HG03060 (cell line): ENCODE results near the gene RARG.

Experiments
- ATAC-seq: cut with Tn5 transposase; IDR thresholded peaks from one replicate; pipeline ENCODE4 v1.9.1; 2021; ENCODE audit warnings: low read depth, moderate number of reproducible peaks; ENCODE audit not compliant: unreplicated experiment

RARG gene

DNA sequence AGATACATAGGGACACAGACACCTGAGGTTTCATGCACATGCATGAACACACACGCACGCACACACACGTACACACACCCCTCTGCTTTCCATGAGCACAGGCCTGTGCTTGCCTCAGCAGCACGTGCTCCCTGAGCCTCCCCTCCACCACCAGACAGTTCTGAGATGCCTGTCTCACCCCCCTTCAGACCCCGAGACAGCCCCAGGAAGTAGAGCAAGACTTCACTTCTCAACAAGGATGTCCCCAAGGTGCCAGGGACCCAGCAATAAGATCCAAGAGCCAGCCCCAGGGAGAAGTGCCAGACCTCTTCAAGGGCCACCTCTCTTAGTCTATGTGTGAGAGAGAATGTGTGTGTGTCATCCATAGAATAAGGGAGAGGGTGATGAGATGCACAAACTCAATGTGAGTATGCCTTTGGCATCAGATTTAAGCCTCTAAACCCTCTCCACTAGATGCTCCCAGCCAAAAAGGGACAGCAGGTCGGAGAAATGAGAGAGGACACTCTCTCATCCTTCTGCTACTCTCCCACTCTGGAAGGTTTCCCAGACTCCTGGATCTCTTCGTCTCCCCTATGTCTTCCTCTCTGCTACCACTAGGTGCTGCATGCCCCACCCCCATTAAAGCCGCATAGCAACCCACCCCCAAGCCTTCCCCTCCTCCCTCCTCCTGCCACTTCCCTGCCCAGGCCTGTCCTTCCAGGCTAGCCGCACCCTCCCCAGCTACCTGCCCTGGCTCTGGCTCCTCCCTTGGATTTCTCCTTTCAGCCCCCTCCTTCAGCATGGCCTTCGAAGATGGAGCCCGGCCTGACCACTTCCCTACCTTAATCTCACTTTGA is 7.7 kb downstream of the RARG start:
- ATAC-seq = no peak

DNA sequence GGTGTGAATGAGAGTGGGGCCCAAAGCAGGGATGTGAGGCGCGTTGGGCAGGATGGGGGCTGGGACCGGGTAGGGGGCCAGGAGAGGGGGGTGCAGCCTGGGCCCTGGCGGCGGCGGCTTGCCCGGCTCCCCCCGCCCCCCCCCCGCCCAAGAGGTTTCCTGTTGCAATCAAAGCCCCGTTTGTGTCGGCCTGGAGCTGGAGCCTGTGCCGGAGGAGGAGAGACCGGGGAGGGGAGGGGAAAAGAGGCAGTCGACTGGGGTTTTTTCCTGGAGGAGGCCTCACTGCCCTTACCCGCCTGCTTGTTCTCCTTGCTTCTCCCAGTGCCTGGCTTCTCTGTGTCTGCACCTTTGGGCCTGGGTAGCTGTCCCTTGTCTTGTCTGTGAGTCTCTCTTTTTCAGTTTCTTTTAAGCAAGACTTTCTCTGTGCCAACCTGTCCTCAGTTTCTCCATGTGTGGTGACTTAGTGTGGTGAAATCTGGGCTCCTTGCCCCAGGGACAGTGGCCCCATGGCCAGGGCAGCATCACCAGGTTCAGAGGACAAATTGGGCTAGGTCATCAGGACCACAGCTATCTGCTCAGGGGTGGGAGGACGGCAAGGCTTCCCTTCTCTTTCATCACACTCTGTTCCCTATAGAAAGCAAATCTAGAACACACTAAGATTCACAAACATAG is 8.5 kb downstream of the RARG start:
- ATAC-seq = no peak

DNA sequence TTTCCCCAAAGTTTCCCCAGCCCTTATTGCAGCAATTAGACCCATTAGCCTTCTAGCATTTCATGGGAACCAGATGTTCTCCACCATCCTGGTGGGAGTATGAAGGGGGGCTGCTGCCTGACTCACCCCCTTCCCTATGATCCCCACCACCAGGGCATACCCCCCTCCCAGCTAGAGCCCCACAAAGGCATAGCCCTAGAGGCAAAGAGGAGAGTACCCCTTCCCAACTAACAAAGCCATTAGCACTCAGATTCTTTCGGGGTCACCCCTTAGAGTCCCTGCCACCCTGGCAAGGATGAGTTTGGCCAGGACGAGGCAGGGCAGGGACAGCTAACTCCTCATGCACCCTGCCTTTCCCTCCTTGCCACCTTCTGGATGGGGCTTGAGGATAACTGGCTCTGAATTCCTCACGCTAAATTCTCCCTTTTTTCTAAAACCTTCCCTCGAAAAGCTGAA is 9.2 kb downstream of the RARG start:
- no peak for ATAC-seq

DNA sequence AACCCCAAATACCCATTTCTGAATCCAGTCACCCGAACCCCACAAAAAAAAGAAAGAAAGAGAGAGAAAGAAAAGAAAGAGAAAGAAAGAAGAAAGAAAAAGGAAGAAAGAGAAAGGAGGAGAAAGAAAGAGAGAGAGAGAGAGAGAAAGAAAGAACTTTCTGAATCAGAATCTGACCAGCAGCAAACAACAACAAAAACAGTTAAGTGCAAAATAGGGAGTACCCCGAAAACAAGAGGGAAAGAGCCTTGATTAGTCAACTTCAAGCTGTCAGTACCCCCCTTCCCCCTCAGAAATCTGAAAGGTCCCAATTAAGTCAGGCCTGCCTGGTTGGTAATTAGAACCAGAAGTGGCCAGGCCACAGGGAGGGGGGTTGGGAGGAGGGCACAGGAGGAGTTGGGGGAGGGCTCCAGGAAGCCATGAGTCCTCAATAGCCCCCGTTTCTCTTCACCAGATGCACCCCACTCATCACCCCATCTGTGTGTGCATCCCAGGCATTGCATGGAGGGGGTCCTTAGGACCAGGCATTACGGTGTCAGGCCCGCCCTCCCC is 9.8 kb downstream of the RARG start:
- no peak for ATAC-seq

DNA sequence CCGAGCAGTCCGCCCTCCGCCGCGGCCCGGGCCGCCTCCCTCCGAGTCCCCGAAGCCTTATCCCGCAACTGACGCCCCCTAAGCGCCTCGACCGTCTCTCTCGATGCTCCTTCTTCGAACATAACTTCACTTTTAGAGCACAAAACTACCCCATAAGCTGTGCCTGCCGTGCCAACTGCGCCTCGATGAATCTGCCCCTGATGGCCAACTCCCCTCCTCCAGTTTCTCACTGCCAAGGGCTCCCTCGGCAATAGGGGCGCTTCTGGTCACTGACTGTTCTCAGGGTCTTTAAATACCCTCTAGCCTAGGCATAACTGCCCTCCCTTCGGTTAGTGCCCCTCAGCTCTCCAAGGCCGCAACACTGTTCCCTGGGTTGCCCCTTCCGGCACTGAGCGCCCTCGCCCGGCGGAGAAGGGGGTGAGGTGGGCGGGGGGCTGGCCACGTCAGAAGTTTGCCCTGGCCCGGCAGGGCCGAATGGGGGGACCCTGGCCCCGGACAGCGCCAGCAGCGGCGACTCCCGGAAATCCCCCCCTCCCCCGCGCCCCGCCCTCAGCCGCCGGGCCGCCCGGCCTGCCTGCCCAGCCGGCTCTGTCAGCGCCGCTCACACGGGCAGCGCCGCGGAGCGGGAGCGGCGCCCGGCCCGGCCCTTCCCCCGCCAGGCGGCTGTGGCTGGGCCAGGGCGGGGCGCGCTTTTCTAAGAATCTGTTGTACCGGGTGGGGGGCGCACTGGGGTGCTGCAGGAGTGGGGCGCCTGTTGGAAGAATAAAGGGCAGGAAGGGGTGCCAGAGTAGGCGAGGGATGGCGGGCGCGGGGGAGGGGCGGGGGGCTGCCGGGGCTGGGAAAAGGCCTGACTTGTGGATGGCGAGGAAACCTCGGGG is 10.6 kb downstream of the RARG start:
- no peak for ATAC-seq

DNA sequence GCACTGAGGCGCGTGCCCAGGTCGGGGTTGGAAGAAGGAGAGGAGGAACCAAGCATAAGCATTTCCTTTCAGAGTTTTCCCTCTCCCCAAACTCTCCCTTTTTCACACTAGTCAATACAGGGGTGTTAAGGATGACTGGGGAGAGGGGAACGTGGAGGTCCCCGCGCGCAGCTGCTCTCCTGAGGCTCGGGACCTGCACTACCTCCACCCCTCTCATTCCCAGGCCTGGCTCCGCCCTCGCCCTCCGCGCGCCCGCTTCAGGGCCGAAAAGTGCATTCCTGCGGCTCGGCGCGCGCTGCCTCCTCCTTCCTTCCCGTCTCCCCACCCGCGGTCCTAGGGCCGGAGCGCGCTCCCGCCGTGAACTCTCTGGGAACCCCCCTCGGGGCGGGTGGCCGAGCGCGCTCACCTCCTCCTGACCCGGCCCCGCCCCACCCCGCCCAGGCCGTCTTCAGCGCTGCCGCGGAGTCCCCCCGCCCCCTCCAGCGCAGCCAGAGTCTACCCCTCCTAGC is 11.3 kb downstream of the RARG start:
- no peak for ATAC-seq

DNA sequence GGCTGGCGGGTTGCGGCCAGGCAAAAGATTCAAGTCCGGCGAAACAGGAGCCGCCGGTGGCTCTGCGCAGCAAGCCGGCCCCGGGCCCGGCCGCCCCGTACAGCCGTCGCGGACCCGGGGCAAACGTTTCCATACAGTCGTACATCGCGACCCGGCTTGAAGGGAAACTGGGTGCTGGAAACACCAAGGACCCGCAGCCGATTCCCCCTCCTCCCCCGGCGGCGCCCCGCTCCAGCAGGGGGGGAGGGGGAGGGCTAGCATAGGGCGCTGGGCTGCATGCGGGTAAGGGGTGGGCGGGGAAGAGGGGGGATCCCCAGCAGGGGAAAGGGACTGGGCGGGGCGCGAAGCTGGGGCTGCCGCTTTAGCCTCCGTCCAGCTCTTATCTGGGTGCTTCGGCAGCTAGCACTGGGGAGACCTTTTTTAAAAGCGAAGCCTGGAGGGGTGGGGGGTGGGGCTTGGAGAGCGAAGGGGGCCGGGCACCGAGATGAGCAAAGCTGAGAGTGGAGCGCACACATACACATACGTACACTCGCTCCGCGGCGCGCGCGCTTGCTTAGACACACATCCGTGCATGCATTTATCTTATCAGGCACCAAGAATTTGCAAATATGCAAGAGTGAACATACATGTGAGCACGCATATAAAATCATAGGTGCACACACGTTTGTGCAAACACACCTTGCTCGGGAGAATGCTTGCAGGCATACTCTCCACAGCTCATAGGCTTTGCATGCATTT is 11.9 kb downstream of the RARG start:
- ATAC-seq = no peak

DNA sequence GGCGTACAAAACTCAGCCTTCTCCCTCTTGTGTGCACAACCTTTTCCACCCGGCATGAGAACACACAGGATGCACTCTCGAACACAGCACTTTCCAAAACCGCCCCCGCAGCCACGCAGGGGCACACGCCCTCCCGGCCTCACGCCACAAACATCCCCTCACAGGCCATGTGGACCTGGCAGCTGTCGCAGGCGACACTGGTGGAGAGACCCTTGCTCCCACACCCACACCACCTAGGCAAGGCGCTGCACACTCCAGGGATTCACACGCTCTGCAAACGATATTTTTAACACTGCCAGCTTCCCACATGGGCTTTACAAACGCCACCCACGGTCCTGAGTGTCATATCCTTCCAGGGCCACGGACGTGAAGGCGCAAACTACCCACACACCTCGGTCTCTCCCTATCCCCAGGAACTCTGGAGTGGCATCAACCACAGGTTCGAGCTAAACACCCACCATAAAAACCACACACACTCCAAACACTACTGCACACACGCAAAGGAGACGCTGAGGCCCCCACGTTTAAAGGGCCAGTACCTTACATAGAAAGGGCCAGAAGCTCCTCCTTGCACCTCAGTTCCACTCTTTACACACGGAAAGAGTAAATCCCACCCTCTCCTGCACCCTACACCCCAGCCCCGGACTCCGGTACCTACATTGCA is 12.6 kb downstream of the RARG start:
- ATAC-seq = no peak

DNA sequence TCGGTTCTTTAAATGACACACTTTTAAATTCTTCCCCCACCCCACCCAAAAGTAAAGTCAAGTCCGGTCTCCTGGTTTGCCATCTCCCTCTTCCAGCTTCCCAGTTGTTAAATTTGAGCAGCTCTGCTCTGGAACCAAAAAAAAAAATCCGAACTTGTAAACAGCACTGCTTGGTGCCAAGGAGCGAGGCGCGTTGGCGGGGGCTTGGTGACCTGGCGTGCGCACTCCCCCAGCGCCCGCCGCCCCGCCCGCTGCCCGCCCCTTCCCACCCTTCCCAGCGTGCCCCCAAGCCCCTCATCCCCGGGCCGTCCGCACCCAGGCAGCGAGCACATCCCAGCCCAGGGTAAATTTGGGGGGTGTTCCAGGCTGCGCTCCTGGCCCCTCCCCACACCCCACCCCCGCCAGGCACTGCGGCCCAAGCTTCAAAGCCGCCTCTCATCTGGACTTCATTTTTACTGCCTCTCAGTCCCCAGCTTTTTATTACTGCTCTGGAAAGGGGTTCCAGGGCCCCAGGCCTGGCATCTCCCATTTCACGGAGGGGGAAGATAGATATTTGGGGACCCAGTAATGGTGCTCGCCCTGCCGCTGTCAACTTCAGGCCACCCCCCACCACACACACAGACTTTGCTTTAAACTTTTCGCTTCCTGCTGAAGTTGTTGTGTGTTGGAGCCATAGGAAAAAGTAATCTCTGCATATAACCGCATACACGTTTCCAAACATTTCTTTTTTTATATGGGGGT is 13.3 kb downstream of the RARG start:
- ATAC-seq = no peak

DNA sequence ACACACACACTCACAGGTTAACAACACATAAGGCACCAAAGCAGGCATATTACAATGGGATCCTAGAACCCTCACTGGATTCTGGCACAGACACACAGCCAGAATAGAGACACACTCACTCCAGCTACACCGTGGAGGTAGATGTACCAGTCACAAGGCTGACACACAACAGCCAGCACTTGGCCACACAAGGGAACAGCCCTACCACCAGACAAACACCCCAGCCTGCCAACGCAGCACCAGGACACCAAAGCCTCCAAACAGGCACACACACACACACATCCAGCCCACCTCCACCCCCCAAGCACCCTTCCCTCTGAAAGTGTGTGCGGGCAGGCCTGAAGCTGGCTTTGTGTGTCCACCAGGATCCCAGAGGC is 14.1 kb downstream of the RARG start:
- ATAC-seq = no peak

DNA sequence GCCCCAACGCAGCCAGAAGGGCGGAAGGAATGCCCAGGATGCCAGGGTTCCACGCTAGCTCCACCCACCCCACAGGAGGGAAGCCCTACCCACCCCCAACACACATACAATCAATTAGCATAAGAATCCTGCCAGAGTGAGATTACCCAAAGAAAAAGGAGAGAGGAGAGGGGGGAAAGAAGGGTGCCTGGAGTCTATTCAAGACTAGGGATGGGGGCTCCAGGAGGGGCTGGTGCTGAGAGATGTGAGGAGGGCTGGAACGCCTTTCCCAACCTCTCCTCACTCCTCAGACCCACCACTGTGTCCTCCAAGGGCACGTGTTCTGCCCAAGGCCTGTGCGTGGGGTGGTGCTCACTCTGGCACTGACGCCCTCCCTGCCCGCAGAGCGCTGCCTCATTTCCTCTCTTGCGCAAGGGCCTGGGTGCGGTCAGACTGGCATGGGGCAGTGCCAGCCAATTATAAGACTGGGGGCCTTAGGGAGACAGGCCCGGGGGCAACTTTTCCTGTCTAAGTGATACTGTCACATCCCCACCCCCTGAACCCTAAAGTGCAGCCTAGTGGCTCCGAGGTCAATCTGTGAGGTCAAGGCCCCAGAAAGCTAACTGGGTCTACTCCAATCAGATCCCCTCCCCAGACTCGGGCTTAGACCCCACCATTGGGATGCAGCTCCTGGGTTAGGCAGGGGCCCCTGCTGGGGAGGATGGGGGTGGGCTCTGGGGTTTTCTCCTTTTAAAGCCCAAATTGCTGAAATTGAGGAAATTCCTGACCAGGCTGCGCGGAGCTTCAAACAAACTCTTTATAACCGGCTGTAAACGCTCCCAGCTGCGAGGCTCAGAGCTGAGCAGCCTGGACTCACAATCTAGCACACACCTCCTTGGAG is 14.7 kb downstream of the RARG start:
- no peak for ATAC-seq

DNA sequence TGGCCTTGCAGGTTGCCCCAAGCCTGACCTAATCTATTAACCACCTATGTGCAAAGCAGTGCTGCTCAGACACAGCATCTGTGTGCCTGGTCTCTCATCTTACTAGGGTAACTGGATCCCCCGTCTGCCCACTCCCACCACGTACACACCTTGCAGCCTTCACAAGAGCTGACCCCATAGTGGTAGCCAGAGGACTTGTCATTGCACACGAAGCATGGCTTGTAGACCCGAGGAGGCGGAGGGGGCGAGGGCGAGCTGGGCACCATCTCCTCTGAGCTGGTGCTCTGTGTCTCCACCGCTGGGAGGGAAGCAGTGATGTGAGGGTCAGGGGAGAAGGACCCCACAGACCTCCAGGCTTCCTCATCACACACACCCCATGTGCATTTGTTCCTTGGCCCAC is 16.5 kb downstream of the RARG start:
- ATAC-seq = no peak

DNA sequence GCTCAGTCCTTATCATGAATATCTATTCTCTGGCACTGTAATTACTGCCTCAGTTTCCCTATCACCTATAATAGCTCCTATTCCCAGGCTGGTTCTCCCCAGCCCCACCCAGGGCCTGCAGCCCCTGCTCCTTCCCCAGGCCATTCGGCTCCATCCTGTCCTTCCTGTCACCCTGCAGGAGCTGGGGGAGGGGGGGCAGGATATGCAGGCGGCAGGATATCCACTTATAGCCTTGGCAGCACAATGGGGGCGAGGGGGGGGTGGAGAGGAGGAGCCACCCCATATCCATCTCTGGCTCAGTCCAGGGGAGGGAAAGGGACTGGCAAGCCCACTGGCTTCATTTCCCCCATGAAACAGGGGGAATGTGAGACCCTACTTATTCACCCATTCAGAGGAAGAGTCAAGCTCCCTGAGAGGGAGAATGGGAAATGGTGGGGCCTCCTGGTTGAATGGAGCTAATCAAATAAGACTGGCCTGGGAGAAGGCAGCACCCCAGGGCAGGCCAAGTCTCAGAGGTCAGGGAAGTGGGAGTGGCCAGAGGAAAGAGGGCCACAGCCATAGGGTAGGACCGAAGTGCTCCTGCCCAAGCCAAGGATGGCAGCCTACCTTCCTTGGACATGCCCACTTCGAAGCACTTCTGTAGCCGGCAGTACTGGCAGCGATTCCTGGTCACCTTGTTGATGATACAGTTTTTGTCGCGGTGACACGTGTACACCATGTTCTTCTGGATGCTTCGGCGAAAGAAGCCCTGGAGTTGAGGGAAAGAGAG is 17.1 kb downstream of the RARG start:
- ATAC-seq = no peak

DNA sequence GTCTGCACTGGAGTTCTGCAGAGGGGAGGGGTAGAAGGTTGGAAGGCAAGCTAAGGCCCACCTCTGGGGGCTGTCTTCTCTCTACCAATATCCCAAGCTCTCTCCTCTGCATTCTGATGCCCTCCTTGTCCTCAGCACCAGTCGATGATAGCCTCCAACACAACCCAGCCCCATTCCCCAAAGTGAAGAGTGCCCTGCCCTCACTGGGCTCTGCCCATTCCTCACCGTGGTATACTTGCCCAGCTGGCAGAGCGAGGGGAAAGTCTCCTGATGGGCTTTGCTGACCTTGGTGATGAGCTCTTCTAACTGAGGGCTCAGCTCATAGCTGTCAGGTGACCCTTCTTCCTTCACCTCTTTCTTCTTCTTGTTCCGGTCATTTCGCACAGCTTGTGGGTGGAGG is 17.8 kb downstream of the RARG start:
- no peak for ATAC-seq

DNA sequence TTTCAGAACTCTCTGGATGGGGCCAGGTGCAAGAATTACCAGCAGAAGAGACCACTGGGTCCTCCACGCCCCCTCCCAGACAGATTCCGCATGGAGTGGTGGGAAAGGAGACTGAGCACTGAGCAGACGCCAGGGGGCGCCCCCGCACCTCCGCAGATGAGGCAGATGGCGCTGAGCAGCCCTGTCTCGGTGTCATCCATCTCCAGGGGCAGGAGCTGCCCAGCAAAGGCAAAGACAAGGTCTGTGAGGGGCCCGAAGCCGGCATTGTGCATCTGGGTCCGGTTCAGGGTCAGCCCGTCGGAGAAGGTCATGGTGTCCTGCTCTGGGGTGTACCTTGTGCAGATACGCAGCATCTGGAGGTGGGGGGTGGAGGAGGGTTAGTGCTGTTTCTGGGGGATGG is 18.7 kb downstream of the RARG start:
- no peak for ATAC-seq

DNA sequence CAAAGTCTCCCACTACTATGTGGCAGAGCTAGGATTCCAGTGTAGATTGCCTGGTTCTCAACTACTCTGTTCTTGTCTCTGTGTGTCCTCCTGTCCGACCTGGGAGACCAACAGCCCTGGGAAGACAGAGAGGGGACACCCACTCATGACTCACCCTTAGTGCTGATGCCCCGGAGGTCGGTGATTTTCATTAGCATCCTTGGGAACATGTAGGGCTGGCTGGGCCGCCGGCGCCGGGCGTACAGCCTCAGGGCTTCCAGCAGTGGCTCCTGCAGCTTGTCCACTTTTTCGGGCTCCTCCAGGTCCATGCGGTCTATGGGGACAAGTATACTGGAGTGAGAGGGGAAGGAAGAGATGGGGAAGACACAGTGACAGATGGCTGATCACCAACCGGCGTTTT is 19.1 kb downstream of the RARG start:
- no peak for ATAC-seq
